CD4-positive, alpha-beta T cell (primary cell): ENCODE results near the gene GPR65. TPM values are rescaled to one million over a fixed set of nuclear protein-coding genes. Genes with fewer than 3 reads are reported as not detected.

ENCODE experiments used
- ATAC-seq: fragments of 200-7000 bp; cut with Tn5 transposase; one replicate; pipeline ENCODE4 v1.10.0; 2022; ENCODE audit warnings: mild to moderate bottlenecking; ENCODE audit not compliant: poor library complexity
- CTCF ChIA-PET: fragments of 350-600 bp; sonication (Branson Sonifier 250); formaldehyde crosslinking; loops from one replicate; lab custom pipeline; 2021; ENCODE audit warnings: antibody characterized with exemption, inconsistent platforms; lab: Charles Lee
- POLR2A ChIA-PET: fragments of 350-600 bp; sonication (Branson Sonifier 250); formaldehyde crosslinking; loops from one replicate; lab custom pipeline; 2021; ENCODE audit warnings: antibody characterized with exemption, inconsistent platforms; lab: Charles Lee
- DNase-seq, 14 experiments: peaks; one replicate each; pipeline ENCODE4 v3.0.0-alpha.2; 2013 to 2020; ENCODE audit warnings: mixed read lengths in 2 of 14
- H3K27ac ChIP-seq, 2 donors: one replicate each; pipeline versions ENCODE4 v1.5.1 to v1.7.0; 2013; ENCODE audit warnings: low read length in 2 of 2, low read depth in 1 of 2, mild to moderate bottlenecking in 1 of 2
- H3K27me3 ChIP-seq, 2 experiments: 1 replicate in 1 of 2; 2 replicates in 1 of 2; pipeline versions ENCODE4 v1.6.1 to v1.7.0; 2013; ENCODE audit warnings: low read length in 2 of 2, control low read depth in 1 of 2, mild to moderate bottlenecking in 1 of 2, moderate library complexity in 1 of 2; ENCODE audit not compliant: insufficient read depth in 2 of 2, control insufficient read depth in 1 of 2
- H3K36me3 ChIP-seq: one replicate; pipeline ENCODE4 v1.6.1; 2013; ENCODE audit warnings: low read length, control low read depth; ENCODE audit not compliant: insufficient read depth
- H3K4me1 ChIP-seq: one replicate; pipeline ENCODE4 v1.6.1; 2013; ENCODE audit warnings: low read length, control low read depth; ENCODE audit not compliant: insufficient read depth
- H3K4me3 ChIP-seq: one replicate; pipeline ENCODE4 v1.5.1; 2013; ENCODE audit warnings: mild to moderate bottlenecking, low read length, moderate library complexity
- H3K9me3 ChIP-seq, 2 experiments: 1 replicate in 1 of 2; 2 replicates in 1 of 2; pipeline versions ENCODE4 v1.6.1 to v1.7.0; 2013; ENCODE audit warnings: low read length in 2 of 2, mild to moderate bottlenecking in 2 of 2, control low read depth in 1 of 2, moderate library complexity in 1 of 2; ENCODE audit not compliant: control insufficient read depth in 1 of 2, insufficient read depth in 1 of 2
- H3K27ac Mint-ChIP-seq: one replicate; pipeline ENCODE4 v1.8.0; 2020; ENCODE audit warnings: mixed read lengths
- H3K27me3 Mint-ChIP-seq: one replicate; pipeline ENCODE4 v1.8.0; 2021; ENCODE audit warnings: mixed read lengths
- H3K36me3 Mint-ChIP-seq: one replicate; pipeline ENCODE4 v1.8.0; 2021; ENCODE audit warnings: low read depth, mixed read lengths
- H3K4me1 Mint-ChIP-seq: one replicate; pipeline ENCODE4 v1.8.0; 2021; ENCODE audit warnings: low read depth, mixed read lengths
- H3K4me3 Mint-ChIP-seq: one replicate; pipeline ENCODE4 v1.8.0; 2020; ENCODE audit warnings: mild to moderate bottlenecking, mixed read lengths
- H3K9me3 Mint-ChIP-seq: one replicate; pipeline ENCODE4 v1.8.0; 2020; ENCODE audit warnings: mixed read lengths
- CTCF ChIP-seq: fragments of 200-600 bp; IDR thresholded peaks from one replicate; pipeline ENCODE4 v1.8.0; 2022; ENCODE audit warnings: antibody characterized with exemption, mild to moderate bottlenecking
- intact Hi-C, 2 experiments: fragments of 100-400 bp; cut with DNase I in 1 of 2; cut with micrococcal nuclease in 1 of 2; formaldehyde crosslinking; loops; one replicate each; pipeline versions ENCODE4 v1.15.1 to v1.9.0; 2023 to 2025; cut with DNase I, micrococcal nuclease
- total RNA-seq, 174 experiments: library from RNA in 2 of 174; stranded (reverse) in 2 of 174; gene quantifications; one replicate each; pipeline ENCODE4 v1.2.3 and lab custom pipeline; 2021 to 2026

Gene GPR65
- total RNA-seq, 2 experiments from 2014 or later, result 10.5 to 10.7 TPM

- Mint-ChIP-seq H3K27me3 (no peaks in the 10 kb centered on the region), H3K27ac (peak overlapping the region; percentile 69), H3K9me3 (peaks cover 11% of the 10 kb centered on the region), H3K36me3 (peaks cover 86% of the 10 kb centered on the region), H3K4me1 (peaks cover 25% of the 10 kb centered on the region), H3K4me3 (no peak overlapping the region)
- H3K27me3 ChIP-seq, result no peaks in the 10 kb centered on the region
- CTCF ChIA-PET, result no interaction called here
- H3K36me3 ChIP-seq, result peaks cover 18% of the 10 kb centered on the region
- H3K27ac ChIP-seq, result no peak overlapping the region
- no peak for DNase-seq
- POLR2A ChIA-PET, result no interaction called here
- TF ChIP-seq CTCF, result no peak
- intact Hi-C loops, result no loop called here
- H3K4me3 ChIP-seq, result no peak overlapping the region
- H3K4me1 ChIP-seq, result peaks cover 3% of the 10 kb centered on the region
- no peak for ATAC-seq
- H3K9me3 ChIP-seq, result no peaks in the 10 kb centered on the region
These were observed 43.7 kb upstream of the GPR65 start for GRCh38 chr14:87961246-87961645.

GRCh38 chr14:87966816-87967215 lies 38.1 kb upstream of the GPR65 start:
- no peaks in the 10 kb centered on the region for H3K4me1 ChIP-seq
- POLR2A ChIA-PET, result no interaction called here
- no peaks in the 10 kb centered on the region for H3K9me3 ChIP-seq
- H3K27me3 Mint-ChIP-seq, result no peaks in the 10 kb centered on the region
- ATAC-seq (no peak), DNase-seq (no peak)
- CTCF ChIA-PET, result no interaction called here
- H3K36me3 Mint-ChIP-seq, result peaks cover 67% of the 10 kb centered on the region
- no peak for TF ChIP-seq CTCF
- no peak overlapping the region for H3K4me3 ChIP-seq
- H3K36me3 ChIP-seq, result peaks cover 38% of the 10 kb centered on the region
- intact Hi-C loops, result no loop called here
- no peak overlapping the region for H3K4me3 Mint-ChIP-seq
- H3K4me1 Mint-ChIP-seq, result no peaks in the 10 kb centered on the region
- no peak overlapping the region for H3K27ac Mint-ChIP-seq
- no peaks in the 10 kb centered on the region for H3K27me3 ChIP-seq
- peaks cover 3% of the 10 kb centered on the region for H3K9me3 Mint-ChIP-seq
- no peak overlapping the region for H3K27ac ChIP-seq

GRCh38 chr14:87967496-87967895 lies 37.4 kb upstream of the GPR65 start:
- no peak for TF ChIP-seq CTCF
- DNase-seq (no peak), ATAC-seq (no peak)
- POLR2A ChIA-PET, result no interaction called here
- H3K9me3 Mint-ChIP-seq, result peaks cover 3% of the 10 kb centered on the region
- no peaks in the 10 kb centered on the region for H3K27me3 Mint-ChIP-seq
- no peak overlapping the region for H3K4me3 Mint-ChIP-seq
- CTCF ChIA-PET, result no interaction called here
- no peaks in the 10 kb centered on the region for H3K4me1 Mint-ChIP-seq
- Histone ChIP-seq H3K4me3 (no peak overlapping the region), H3K9me3 (no peaks in the 10 kb centered on the region), H3K27me3 (no peaks in the 10 kb centered on the region), H3K36me3 (peaks cover 34% of the 10 kb centered on the region), H3K27ac (no peak overlapping the region), H3K4me1 (no peaks in the 10 kb centered on the region)
- H3K27ac Mint-ChIP-seq, result no peak overlapping the region
- intact Hi-C loops, result no loop called here
- H3K36me3 Mint-ChIP-seq, result peaks cover 67% of the 10 kb centered on the region
